Measurements from ENCODE around the gene LIMK1.

The LIMK1 gene

DNA sequence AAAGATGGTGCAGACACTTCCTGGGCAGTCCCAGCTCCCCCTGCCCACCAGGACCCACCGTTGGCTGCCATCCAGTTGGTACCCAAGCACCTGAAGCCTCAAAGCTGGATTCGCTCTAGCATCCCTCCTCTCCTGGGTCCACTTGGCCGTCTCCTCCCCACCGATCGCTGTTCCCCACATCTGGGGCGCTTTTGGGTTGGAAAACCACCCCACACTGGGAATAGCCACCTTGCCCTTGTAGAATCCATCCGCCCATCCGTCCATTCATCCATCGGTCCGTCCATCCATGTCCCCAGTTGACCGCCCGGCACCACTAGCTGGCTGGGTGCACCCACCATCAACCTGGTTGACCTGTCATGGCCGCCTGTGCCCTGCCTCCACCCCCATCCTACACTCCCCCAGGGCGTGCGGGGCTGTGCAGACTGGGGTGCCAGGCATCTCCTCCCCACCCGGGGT lies 14.5 kb upstream of the LIMK1 start:
- Histone ChIP-seq H2AFZ (ENCODE audit: low read depth, low read length, severe bottlenecking) (no peak overlapping the region), H3K9me3 (ENCODE audit: insufficient read depth, low read length) (no peaks in the 10 kb centered on the region), H3F3A (ENCODE audit: insufficient read depth) (no peaks in the 10 kb centered on the region), H4K20me1 (ENCODE audit: low read depth, low read length) (no peaks in the 10 kb centered on the region), H3K27ac (ENCODE audit: low read depth, low read length) (no peak overlapping the region), H3K9ac (ENCODE audit: low read length) (no peak overlapping the region), H3K9me2 (replicated peaks; ENCODE audit: insufficient read depth, low read length) (no peaks in the 10 kb centered on the region), H3K79me2 (ENCODE audit: insufficient read depth, low read length) (no peaks in the 10 kb centered on the region), H3K27me3 (ENCODE audit: low read length) (no peaks in the 10 kb centered on the region), H3K36me3 (ENCODE audit: low read length) (no peaks in the 10 kb centered on the region), H3K4me2 (ENCODE audit: low read depth, low read length, poor library complexity, severe bottlenecking) (no peak overlapping the region), H3K4me3 (ENCODE audit: insufficient read depth, low read length, poor library complexity, severe bottlenecking) (no peak overlapping the region)
- TF ChIP-seq, protein P1, sequence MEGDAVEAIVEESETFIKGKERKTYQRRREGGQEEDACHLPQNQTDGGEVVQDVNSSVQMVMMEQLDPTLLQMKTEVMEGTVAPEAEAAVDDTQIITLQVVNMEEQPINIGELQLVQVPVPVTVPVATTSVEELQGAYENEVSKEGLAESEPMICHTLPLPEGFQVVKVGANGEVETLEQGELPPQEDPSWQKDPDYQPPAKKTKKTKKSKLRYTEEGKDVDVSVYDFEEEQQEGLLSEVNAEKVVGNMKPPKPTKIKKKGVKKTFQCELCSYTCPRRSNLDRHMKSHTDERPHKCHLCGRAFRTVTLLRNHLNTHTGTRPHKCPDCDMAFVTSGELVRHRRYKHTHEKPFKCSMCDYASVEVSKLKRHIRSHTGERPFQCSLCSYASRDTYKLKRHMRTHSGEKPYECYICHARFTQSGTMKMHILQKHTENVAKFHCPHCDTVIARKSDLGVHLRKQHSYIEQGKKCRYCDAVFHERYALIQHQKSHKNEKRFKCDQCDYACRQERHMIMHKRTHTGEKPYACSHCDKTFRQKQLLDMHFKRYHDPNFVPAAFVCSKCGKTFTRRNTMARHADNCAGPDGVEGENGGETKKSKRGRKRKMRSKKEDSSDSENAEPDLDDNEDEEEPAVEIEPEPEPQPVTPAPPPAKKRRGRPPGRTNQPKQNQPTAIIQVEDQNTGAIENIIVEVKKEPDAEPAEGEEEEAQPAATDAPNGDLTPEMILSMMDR (IDR thresholded peaks at IDR 0.05; ENCODE audit: insufficient read depth, low read length, poor library complexity, severe bottlenecking): no peak

DNA sequence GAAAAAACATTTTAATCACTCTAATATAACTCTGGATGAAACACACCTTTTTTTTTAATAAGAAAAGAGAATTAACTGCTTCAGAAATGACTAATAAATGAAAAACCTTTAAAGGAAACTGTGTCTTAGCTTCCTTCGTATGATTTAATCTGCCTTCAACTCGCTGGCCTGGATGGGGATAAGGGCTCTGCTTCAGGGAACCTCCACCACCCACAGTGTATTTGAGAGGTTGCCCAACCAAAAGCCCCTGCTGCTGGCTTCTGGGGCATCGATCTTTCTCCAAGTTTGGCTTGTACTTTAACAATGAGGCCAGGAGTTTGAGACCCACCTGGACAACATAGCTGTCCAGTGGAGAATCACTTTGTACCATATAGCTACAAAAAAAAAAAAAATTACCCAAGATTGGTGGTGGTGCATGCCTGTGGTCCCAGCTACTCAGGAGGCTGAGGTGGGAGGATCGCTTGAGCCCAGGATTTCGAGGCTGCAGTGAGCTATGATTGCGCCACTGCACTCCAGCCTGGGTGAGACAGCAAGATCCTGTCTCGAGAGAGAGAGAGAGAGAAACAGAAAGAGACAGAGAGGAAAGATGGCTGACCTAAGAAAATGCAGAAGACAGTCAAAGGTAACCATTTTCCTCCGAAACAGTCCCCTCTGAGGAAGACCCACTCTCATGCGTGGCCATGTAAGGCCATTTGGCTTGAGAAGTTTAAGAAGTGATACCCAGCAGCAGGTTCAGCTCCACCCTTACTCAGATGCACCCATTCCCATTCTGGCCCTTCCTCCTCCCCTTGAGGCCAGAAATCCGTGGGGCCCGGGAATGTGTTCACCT lies 13.6 kb upstream of the LIMK1 start:
- no peak overlapping the region for H3K27ac ChIP-seq (ENCODE audit: low read depth, low read length)
- no peak for TF ChIP-seq EZH2phosphoT487 (conservative IDR thresholded peaks at IDR 0.05; ENCODE audit: low read length)
- TF ChIP-seq, protein P1 (IDR thresholded peaks at IDR 0.05; ENCODE audit: insufficient read depth, low read length, poor library complexity, severe bottlenecking): no peak
- no peaks in the 10 kb centered on the region for H3F3A ChIP-seq (ENCODE audit: insufficient read depth)
- H3K4me2 ChIP-seq (ENCODE audit: low read depth, low read length, poor library complexity, severe bottlenecking): no peak overlapping the region
- no peak overlapping the region for H3K9ac ChIP-seq (ENCODE audit: low read length)
- H3K36me3 ChIP-seq (ENCODE audit: low read length): no peaks in the 10 kb centered on the region
- no peaks in the 10 kb centered on the region for H3K9me3 ChIP-seq (ENCODE audit: insufficient read depth, low read length)
- no peaks in the 10 kb centered on the region for H4K20me1 ChIP-seq (ENCODE audit: low read depth, low read length)
- no peaks in the 10 kb centered on the region for H3K79me2 ChIP-seq (ENCODE audit: insufficient read depth, low read length)
- H2AFZ ChIP-seq (ENCODE audit: low read depth, low read length, severe bottlenecking): no peak overlapping the region
- H3K4me3 ChIP-seq (ENCODE audit: insufficient read depth, low read length, poor library complexity, severe bottlenecking): no peak overlapping the region
- no peaks in the 10 kb centered on the region for H3K27me3 ChIP-seq (ENCODE audit: low read length)
- H3K9me2 ChIP-seq (replicated peaks; ENCODE audit: insufficient read depth, low read length): no peaks in the 10 kb centered on the region

DNA sequence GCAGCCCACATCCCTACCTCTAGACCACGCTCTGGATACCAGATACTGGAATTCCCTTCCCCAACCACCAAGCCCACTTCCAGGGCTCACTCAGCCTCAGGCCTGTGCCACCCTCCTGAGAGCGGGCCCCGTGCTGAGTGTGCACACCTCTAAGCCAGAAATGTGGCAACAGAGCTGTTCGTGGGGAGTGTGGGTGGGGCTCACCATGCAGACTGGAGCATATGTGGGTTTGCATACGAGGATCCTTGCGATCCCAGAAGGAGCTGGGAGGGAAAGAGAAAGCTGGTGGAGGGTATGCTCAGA lies 13.0 kb upstream of the LIMK1 start:
- no peaks in the 10 kb centered on the region for H3K9me3 ChIP-seq (ENCODE audit: insufficient read depth, low read length)
- no peaks in the 10 kb centered on the region for H3K27me3 ChIP-seq (ENCODE audit: low read length)
- no peak overlapping the region for H3K4me2 ChIP-seq (ENCODE audit: low read depth, low read length, poor library complexity, severe bottlenecking)
- H3K9ac ChIP-seq (ENCODE audit: low read length): no peak overlapping the region
- H3K9me2 ChIP-seq (replicated peaks; ENCODE audit: insufficient read depth, low read length): no peaks in the 10 kb centered on the region
- H3F3A ChIP-seq (ENCODE audit: insufficient read depth): no peaks in the 10 kb centered on the region
- no peak for TF ChIP-seq EZH2phosphoT487 (conservative IDR thresholded peaks at IDR 0.05; ENCODE audit: low read length)
- TF ChIP-seq, protein P1 (IDR thresholded peaks at IDR 0.05; ENCODE audit: insufficient read depth, low read length, poor library complexity, severe bottlenecking): no peak
- H3K4me3 ChIP-seq (ENCODE audit: insufficient read depth, low read length, poor library complexity, severe bottlenecking): no peak overlapping the region
- H3K79me2 ChIP-seq (ENCODE audit: insufficient read depth, low read length): no peaks in the 10 kb centered on the region
- no peak overlapping the region for H3K27ac ChIP-seq (ENCODE audit: low read depth, low read length)
- no peaks in the 10 kb centered on the region for H3K36me3 ChIP-seq (ENCODE audit: low read length)
- H2AFZ ChIP-seq (ENCODE audit: low read depth, low read length, severe bottlenecking): no peak overlapping the region
- H4K20me1 ChIP-seq (ENCODE audit: low read depth, low read length): no peaks in the 10 kb centered on the region
